ENCODE measurements around the gene CALML6.

The CALML6 gene

GRCh38 chr1:1941211-1941841 lies 26.3 kb downstream of the CALML6 start:
- no peak overlapping the region for H3K4me3 ChIP-seq (replicated peaks; ENCODE audit: low read depth, low read length)
- TF ChIP-seq CTCF (IDR thresholded peaks at IDR 0.05; ENCODE audit: low read length, missing control alignments), result no peak
- no peak for DNase-seq (ENCODE audit: low read depth)

- no peak for TF ChIP-seq CTCF (IDR thresholded peaks at IDR 0.05; ENCODE audit: low read length, missing control alignments)
- no peak overlapping the region for H3K4me3 ChIP-seq (replicated peaks; ENCODE audit: low read depth, low read length)
- DNase-seq (ENCODE audit: low read depth), result no peak
Measured at GRCh38 chr1:1941868-1942752, 27.1 kb downstream of the CALML6 start.

- no peak for DNase-seq (ENCODE audit: low read depth)
Measured at GRCh38 chr1:1942753-1943656, 27.9 kb downstream of the CALML6 start.

GRCh38 chr1:1943834-1944570 lies 28.9 kb downstream of the CALML6 start:
- TF ChIP-seq CTCF (IDR thresholded peaks at IDR 0.05; ENCODE audit: low read length, missing control alignments), result peak; percentile 66
- DNase-seq (ENCODE audit: low read depth), result peak; percentile 31
- H3K4me3 ChIP-seq (replicated peaks; ENCODE audit: low read depth, low read length), result no peak overlapping the region

More at GRCh38 chr1:1942753-1943656, 27.9 kb downstream of the CALML6 start:
- TF ChIP-seq CTCF (IDR thresholded peaks at IDR 0.05; ENCODE audit: low read length, missing control alignments), result no peak
- no peak overlapping the region for H3K4me3 ChIP-seq (replicated peaks; ENCODE audit: low read depth, low read length)

- no peak for TF ChIP-seq CTCF (IDR thresholded peaks at IDR 0.05; ENCODE audit: low read length, missing control alignments)
- DNase-seq (ENCODE audit: low read depth), result no peak
- H3K4me3 ChIP-seq (replicated peaks; ENCODE audit: low read depth, low read length), result no peak overlapping the region
Measured at GRCh38 chr1:1945782-1946393, 30.8 kb downstream of the CALML6 start.

GRCh38 chr1:1946540-1946939 lies 31.5 kb downstream of the CALML6 start:
- TF ChIP-seq CTCF (IDR thresholded peaks at IDR 0.05; ENCODE audit: low read length, missing control alignments), result no peak
- DNase-seq (ENCODE audit: low read depth), result peak; percentile 70
- no peak overlapping the region for H3K4me3 ChIP-seq (replicated peaks; ENCODE audit: low read depth, low read length)

All from fibroblast of pulmonary artery (primary cell).